DMS 273 treated with DMSO at 0.1 percent for 48 hours (cell line): Measurements from ENCODE around the gene TC2N.
"Not testable (repeated sequence)": the region's sequence is repeated elsewhere in the genome, so short reads cannot be mapped to it uniquely, and the experiment has no call there.

Experiments
- DNase-seq: peaks from one replicate; lab custom pipeline; 2025; lab: John Stamatoyannopoulos, UW

TC2N gene

DNA sequence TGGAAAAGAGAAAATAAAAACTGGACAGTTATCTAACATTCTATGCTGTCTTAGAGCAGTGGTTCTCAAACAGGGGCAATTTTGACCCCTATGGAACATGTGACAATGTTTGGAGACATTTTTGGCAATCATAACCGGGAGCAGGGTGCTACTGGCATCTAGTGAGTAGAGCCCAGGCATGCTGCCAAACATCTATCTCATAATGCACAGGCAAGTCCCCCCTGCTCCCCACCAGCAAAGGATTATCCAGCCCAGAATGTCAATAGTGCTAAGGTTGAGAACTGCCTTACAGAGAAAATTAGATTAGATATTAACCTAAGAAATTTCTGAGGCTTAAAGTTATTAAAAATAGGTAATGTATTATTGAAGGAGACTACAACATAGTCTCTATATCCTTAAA is 112.5 kb downstream of the TC2N start:
- DNase-seq, result no peak

DNA sequence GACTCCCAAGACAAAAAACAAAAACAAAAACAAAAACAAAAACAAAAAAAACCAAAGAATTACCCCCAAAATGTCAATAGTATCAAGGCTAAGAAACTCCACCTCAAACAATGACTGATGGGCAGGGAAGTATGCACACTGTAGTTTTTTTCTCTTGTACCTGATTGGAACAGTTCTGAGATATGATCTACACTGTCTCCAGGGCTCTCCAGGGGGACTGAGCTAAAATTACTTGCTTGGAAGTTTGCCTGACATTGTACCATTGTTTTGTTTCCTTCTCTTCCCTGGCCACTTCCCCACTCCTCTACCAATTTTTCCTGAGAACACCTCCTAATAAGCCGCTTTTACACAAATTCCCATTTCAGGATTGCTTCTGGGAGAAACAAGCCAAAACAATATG is 113.2 kb downstream of the TC2N start:
- DNase-seq, result no peak

DNA sequence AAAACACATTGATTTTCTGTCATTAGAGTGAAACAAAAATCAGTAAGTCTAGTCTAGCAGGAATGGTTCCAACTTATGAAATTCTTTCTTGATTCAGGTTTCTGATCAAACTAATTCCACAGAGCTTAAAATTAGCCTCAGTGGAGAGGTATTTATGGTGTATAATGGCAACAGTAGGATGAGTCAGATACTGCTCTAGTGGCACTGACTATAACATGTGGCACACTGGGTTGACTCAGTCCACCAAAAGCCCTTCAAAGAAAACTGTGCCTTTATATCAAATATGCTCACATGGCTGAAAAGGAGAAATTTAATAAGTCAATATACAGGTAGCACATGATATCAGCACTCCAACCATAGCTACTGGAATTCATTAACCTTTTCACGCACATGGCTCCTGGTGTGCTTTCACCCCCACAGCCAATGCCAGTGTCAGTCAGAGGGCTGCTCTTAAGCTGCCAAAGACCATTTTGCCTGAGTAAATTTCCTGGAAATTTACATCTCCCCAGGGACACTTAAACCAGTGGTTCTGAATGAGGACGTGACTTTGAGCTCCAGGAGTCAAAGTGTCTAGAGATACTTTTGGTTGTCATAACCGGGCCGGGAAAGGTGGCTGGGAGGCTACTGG is 113.7 kb downstream of the TC2N start:
- peak; percentile 20 for DNase-seq

DNA sequence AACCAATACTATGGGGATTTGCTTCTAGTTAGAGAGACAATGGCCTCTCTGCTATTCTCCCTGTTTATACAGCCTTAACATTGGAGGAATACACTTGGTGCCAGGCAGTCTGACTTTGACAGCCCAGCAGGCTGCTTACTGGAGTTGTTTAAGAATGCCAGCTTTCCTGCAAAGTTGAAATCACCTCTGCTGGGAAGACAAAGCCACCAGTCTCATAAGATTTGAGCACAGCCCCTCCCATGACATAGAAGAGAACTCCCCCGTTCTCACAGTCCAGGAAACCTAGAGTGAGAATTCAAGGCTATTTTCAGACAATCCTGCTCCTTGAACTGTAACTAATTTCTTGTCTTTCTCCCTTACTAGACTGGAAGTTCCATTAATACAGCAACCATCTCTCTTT is 114.4 kb downstream of the TC2N start:
- DNase-seq, result no peak

DNA sequence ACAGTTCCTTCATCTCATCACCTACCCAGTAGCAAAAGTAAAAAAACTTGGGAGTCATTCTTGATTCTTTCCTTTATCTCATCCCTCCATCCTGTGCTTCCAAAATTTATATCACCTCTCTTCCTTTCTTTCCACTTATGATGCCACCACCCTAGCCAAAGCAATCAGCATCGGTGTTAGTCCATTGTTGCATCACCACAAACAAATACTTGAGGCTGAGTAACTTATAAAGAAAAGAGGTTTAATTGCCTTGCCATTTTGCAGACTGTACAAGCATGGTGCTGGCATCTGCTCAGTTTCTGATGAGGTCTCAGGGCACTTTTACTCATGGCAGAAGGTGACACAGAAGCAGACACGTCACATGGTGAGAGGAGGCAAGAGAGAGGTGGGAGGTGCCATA is 115.6 kb downstream of the TC2N start:
- no peak for DNase-seq

DNA sequence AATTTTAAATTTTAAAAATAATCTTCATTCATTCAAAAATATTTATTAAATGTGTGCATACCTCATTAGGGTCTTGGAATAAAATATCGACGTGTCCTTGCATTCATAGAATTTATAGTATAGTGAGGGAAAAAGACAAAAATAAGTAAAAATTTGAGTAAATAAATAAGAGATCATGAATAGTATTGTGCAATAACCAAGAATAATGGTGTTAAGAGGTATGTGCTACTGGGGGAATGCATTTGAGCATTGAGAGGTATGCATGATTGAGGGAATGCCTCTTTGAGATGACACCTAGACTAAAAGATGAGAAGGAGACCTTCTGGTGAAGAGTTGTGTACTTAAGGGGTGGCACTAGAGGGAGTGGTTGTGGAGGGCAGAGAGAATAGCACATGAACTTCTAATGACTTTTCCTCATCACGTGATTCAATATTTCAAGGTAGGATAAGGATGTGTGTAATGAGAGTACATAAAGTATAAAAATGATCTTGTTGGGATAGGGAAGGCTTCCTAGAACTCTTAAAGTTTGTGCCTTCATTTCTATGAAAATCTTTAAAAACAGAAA is 116.6 kb downstream of the TC2N start:
- DNase-seq, result no peak

DNA sequence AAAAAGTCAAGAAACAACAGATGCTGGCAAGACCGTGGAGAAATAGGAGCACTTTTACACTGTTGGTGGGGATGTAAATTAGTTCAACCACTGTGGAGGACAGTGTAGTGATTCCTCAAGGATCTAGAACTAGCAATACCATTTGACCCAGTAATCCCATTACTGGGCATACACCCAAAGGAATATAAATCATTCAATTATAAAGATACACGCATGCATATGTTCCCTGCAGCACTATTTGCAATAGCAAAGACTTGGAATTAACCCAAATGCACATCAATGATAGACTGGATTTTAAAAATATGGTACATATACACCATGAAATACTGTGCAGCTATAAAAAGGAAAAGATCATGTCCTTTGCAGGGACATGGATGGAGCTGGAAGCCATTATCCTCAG is 117.5 kb downstream of the TC2N start:
- no peak for DNase-seq

DNA sequence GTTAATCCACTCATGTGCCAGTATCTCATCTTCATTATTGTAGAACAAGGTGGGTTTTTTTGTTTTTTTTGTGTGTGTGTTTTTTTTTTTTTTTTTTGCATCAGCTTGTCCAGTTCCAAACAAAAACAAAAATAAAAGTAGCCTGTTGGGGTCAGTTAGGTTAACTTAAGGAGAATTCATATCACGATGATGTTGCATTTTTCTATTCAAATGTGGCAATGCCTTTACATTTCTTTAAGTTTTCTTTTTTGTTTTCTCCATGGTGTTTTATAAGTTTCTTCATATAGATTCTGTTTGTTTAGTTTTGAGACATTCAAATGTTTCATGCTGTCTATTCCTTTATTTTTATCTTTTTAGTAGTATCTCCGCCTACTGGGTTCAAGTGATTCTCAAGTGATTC is 119.3 kb downstream of the TC2N start:
- no peak for DNase-seq

DNA sequence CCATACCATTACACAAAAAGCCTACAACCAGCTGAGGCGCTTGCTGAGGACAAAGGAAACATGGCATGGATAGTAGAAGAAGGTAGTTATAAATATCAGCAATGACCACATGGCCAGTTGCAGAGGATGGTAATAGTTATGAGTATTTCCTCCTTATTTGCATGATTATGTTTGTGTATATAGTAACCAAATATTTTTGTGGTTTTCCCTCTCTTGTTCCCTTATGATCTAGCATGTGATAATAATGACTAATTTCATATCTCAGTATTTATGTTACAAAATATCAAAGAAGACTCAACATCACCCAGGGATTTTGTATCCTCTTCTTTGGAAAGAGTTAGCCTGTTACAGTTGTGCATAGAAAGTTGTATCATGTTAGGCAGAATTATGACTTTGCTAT is 122.0 kb downstream of the TC2N start:
- no peak for DNase-seq

DNA sequence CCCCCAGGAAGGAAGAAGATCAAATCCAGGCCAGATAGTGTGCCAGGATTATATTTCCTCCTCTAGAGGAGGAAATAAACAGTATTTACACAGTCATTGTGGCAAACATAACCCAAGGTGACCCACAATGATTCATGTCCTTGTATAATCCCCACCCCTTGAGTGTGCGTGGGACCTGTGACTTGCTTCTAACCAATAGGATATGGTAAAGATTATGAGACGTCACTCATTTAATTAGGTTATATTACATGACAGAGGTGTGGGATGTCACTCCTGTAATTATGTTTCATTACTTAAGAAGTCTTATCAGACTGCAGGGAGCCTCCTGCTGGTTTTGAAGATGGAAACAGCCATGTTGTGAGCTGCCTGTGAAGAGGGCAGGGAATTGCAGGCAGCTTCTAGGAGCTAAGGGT is 123.3 kb downstream of the TC2N start:
- no peak for DNase-seq

DNA sequence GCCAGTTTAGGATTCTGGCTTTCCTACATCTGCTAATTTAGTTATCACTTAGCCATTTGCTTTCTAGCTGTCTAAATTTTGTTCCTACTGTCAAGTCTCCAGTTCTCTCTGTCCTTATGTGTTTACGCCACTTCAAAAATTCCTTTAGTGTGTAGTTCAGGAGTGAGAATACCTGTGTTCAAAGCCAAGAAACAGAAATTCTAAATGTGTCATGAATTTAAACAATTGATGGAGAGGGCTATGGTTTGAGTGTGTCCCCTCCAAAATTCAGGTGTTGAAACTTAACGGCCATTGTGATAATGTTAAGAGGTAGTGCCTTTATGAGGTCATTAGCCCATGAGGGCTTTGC is 124.1 kb downstream of the TC2N start:
- no peak for DNase-seq

DNA sequence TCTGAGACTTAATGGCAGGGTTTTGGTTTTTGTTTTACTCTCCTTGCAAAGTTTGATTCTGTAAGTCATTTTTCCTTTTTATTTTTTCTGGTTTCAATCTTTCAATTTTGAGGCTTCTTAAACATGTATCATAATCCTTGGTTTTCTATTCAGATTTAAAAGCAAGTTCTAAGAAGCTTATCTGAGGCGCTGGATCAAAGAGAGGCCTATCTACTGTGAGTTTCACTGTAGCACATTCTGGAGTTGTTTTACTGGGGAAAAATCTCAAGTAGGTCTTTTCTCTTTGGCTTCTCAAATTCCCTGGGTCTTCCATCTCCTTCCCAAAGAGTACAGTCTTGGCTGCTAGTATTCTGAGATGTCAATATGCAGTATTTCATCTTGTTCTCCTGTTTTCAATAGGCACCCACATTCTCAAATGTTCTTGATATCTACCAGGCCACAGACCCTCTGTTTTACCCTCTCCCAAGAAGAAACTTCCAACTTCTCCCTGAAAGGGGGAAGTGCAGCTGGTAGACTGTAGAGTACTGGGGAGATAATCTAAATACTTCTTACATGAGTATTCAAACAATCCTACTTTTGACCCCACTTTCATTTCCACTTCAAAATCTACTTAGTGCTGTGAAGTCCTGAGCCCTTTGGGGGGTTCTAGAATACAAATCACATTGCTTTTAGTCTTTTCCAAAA is 124.6 kb downstream of the TC2N start:
- DNase-seq, result no peak

DNA sequence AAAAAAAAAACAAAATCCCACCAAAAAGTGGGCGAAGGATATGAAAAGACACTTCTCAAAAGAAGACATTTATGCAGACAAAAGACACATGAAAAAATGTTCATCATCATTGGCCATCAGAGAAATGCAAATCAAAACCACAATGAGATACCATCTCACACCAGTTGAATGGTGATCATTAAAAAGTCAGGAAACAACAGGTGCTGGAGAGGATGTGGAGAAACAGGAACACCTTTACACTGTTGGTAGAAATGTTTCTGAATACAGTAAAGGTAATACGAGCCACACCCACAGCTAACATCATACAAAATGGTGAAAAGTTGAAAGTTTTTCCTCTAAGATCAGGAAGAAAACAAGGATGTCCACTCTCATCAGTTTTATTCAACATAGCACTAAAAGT is 127.5 kb downstream of the TC2N start:
- DNase-seq, result not testable (repeated sequence)

DNA sequence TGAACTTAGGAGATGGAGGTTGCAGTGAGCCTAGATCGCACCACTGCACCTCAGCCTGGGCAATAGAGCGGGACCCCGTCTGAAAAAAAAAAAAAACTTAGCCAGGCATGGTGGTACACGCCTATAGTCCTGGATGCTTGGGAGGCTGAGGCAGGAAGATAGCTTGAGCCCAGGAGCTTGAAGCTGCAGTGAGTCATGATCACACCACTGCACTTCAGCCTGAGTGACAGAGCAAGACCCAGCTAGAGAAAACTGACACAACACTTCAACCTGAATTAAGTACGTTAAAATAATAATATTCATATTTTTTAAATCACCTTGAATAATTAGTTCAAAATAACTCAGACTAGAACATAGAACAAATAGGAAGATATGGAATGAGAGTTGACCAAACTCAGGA is 129.7 kb downstream of the TC2N start:
- DNase-seq, result no peak

DNA sequence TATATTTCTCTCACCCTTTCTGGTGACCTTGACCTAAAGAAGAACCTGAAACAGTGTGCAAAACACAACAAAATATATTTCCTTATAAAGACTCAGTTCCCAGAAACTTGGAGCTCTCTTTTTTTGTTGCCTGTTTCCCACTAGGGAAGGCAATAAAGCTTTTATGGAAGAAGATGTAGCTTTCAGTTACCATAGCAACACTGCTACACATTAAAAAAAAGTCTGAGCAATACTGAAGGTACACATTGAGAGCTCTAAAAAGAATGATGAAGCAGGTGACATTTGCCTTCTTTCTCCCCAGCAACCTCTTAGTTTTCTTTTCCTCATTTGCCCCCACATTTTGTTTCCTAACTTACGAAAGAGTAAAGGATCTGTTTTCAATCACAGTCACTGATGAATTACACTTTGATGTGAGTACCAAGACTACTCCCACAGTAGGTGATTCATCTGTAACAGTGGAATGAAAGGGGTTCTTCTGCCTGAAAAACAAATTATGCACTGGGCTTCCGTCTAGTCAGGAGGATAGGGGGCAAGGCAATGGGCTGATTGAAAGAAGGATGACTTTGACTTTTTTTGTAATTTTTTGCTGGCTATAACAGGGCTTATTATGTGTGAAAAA is 134.4 kb downstream of the TC2N start:
- no peak for DNase-seq

DNA sequence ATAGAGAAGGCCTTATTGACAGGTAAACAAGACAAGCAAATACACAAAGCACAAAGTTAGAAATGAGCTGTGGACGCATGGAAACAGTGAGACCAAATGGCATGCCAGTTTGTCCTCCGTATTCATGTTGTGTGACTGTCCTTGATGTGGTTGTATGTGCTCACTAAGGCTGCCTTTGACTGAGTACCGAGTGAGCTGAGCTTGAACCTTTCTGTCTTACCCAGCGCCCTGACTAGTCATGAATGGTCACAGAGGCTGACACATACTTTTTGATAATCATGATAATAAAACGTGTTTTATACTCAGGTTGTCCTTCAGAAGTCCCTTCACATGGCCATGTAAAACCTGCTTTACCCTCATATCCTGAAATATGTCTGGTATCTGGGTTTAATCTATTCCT is 134.9 kb downstream of the TC2N start:
- DNase-seq, result no peak

DNA sequence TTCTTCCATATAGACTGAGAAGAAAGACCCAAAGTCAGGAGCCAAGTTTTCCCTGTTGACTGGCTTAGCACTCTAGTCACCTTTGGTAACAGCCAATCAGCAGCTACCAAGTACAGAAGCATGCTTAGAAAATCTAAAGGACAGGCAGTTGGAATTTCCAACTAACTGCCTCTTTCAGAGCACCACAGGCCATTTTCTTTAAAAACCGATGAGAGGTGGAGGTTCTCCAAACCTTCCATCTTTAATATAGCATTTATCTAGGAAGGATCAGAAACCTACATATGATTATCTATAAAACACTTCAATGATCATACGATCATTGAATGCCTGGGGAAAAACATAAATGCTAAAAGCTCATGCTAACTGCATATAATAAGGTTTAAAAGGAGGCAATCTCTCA is 135.3 kb downstream of the TC2N start, which contains the start of gene CATSPERB:
Gene CATSPERB (minus strand): TSS at position 101 of the 400 bp plus-strand sequence. CDS start 2,607 bp downstream, outside the sequence.
- DNase-seq, result no peak

DNA sequence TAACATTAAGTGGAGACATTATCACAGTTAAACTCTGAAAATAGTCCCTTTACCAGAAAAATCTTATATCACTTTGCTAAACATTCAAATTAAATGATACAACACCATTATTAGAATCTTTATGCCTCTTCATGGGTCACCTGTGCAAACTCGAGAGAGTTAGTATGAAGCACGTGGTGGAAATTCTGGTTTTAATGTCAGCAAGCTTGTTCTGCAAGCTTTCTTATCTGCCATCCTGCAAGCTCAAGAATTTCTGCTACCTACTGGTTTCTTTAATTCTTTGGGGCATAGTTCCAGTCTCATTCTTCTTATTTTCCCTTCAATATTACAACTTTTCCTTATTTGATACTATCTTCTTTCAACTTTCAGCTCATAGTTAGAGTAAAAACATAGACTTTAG is 136.3 kb downstream of the TC2N start:
- no peak for DNase-seq

DNA sequence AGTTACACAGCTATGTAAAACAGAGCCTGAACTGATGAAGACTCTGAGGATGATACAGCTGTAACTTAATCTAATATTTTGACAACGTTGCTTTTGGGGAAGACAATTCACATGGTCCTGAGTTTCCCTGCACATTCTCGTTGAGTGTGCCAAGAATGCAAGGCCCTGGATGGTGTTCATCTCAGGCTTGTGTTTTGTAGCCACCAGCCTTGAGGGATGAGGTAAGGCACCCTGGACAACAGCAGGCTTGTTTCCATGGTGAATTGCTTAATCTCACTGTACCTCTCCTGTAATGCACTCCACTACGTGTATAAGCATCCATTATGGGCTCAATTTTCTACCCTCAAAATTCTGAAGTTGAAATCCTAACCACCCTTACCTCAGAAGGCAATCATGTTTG is 137.6 kb downstream of the TC2N start:
- DNase-seq, result no peak
